SU-DHL-6 (cell line): ENCODE measurements around the gene BCO1.

Experiments
- H2AFZ ChIP-seq: fragments of 200-600 bp; sonication (generic); 2 replicates; pipeline ENCODE4 v1.6.1; 2014; ENCODE audit warnings: low read depth, mild to moderate bottlenecking, moderate library complexity, mixed read lengths, antibody characterized with exemption, low read length; ENCODE audit not compliant: severe bottlenecking
- H3F3A ChIP-seq: fragments of 200-600 bp; shearing (Covaris generic); 2 replicates; pipeline ENCODE4 v1.6.0; 2016; ENCODE audit warnings: antibody characterized with exemption, mild to moderate bottlenecking; ENCODE audit not compliant: insufficient read depth
- H3K27ac ChIP-seq: fragments of 200-600 bp; sonication (generic); 2 replicates; pipeline ENCODE4 v1.5.1; 2016; ENCODE audit warnings: low read depth, mild to moderate bottlenecking, low read length, moderate library complexity, mixed read lengths
- H3K27me3 ChIP-seq: fragments of 200-600 bp; sonication (generic), shearing (Covaris generic); 2 replicates; pipeline ENCODE4 v1.6.0; 2014; ENCODE audit warnings: mild to moderate bottlenecking, low read length
- H3K36me3 ChIP-seq: fragments of 200-600 bp; sonication (generic); 2 replicates; pipeline ENCODE4 v1.6.1; 2014; ENCODE audit warnings: mild to moderate bottlenecking, low read length, mixed read lengths
- H3K4me2 ChIP-seq: fragments of 300-600, 200-600 bp; shearing (Covaris generic), sonication (generic); 2 replicates; pipeline ENCODE4 v1.6.0; 2014; ENCODE audit warnings: low read length, low read depth, mild to moderate bottlenecking; ENCODE audit not compliant: poor library complexity, severe bottlenecking
- H3K4me3 ChIP-seq: fragments of 200-600 bp; sonication (generic); 2 replicates; pipeline ENCODE4 v1.5.1; 2014; ENCODE audit warnings: antibody characterized with exemption, low read length, mild to moderate bottlenecking, mixed read lengths; ENCODE audit not compliant: insufficient read depth, poor library complexity, severe bottlenecking
- H3K79me2 ChIP-seq: fragments of 200-600 bp; sonication (generic); 2 replicates; pipeline ENCODE4 v1.6.1; 2014; ENCODE audit warnings: mild to moderate bottlenecking, low read length, moderate library complexity; ENCODE audit not compliant: insufficient read depth
- H3K9ac ChIP-seq: fragments of 200-600 bp; sonication (generic); 2 replicates; pipeline ENCODE4 v1.7.0; 2014; ENCODE audit warnings: mild to moderate bottlenecking, low read length
- H3K9me2 ChIP-seq: fragments of 200-600 bp; sonication (generic); replicated peaks from 2 replicates; pipeline ENCODE4 v1.6.1; 2014; ENCODE audit warnings: low read length; ENCODE audit not compliant: insufficient read depth
- H3K9me3 ChIP-seq: fragments of 200-600 bp; sonication (generic); 2 replicates; pipeline ENCODE4 v1.6.1; 2014; ENCODE audit warnings: low read length, mixed read lengths; ENCODE audit not compliant: insufficient read depth
- H4K20me1 ChIP-seq: fragments of 200-600 bp; sonication (generic); 2 replicates; pipeline ENCODE4 v1.6.1; 2014; ENCODE audit warnings: low read depth, mild to moderate bottlenecking, antibody characterized with exemption, low read length, moderate library complexity, mixed read lengths
- CTCF ChIP-seq: fragments of 200-600 bp; sonication (generic); IDR thresholded peaks from one replicate; pipeline ENCODE4 v1.5.1; 2017; ENCODE audit warnings: antibody characterized with exemption, mild to moderate bottlenecking, low read length, moderate library complexity; ENCODE audit not compliant: insufficient read depth, poor library complexity, severe bottlenecking
- EZH2phosphoT487 ChIP-seq: fragments of 200-600 bp; sonication (generic), shearing (Covaris generic); conservative IDR thresholded peaks from 2 replicates; pipeline ENCODE4 v1.6.1; 2018; ENCODE audit warnings: mild to moderate bottlenecking, antibody characterized with exemption, low read length, moderate library complexity, mixed read lengths

Gene BCO1

GRCh38 chr16:81254922-81255526 lies 16.5 kb downstream of the BCO1 start:
- Histone ChIP-seq H3K9ac (no peak overlapping the region), H3K79me2 (no peaks in the 10 kb centered on the region), H3K27me3 (no peaks in the 10 kb centered on the region), H3K9me2 (no peaks in the 10 kb centered on the region), H3K9me3 (no peaks in the 10 kb centered on the region), H3K36me3 (no peaks in the 10 kb centered on the region), H3K4me2 (no peak overlapping the region), H4K20me1 (no peaks in the 10 kb centered on the region), H3K27ac (no peak overlapping the region), H2AFZ (no peak overlapping the region), H3K4me3 (no peak overlapping the region), H3F3A (no peaks in the 10 kb centered on the region)
- TF ChIP-seq CTCF (no peak), EZH2phosphoT487 (no peak)

GRCh38 chr16:81259916-81260315 lies 21.4 kb downstream of the BCO1 start:
- H3K4me2 ChIP-seq, result no peak overlapping the region
- H3K27me3 ChIP-seq, result no peaks in the 10 kb centered on the region
- no peaks in the 10 kb centered on the region for H3K79me2 ChIP-seq
- no peak overlapping the region for H3K27ac ChIP-seq
- no peaks in the 10 kb centered on the region for H4K20me1 ChIP-seq
- H3K9me3 ChIP-seq, result no peaks in the 10 kb centered on the region
- TF ChIP-seq EZH2phosphoT487, result no peak
- no peak overlapping the region for H3K4me3 ChIP-seq
- H3K9me2 ChIP-seq, result no peaks in the 10 kb centered on the region
- H2AFZ ChIP-seq, result no peak overlapping the region
- H3K36me3 ChIP-seq, result no peaks in the 10 kb centered on the region
- H3F3A ChIP-seq, result no peaks in the 10 kb centered on the region
- no peak overlapping the region for H3K9ac ChIP-seq

- no peaks in the 10 kb centered on the region for H3K27me3 ChIP-seq
- no peaks in the 10 kb centered on the region for H3K9me2 ChIP-seq
- H3K27ac ChIP-seq, result no peak overlapping the region
- no peaks in the 10 kb centered on the region for H3K36me3 ChIP-seq
- no peaks in the 10 kb centered on the region for H3K9me3 ChIP-seq
- H3K4me2 ChIP-seq, result no peak overlapping the region
- H2AFZ ChIP-seq, result no peak overlapping the region
- TF ChIP-seq EZH2phosphoT487 (no peak), CTCF (peak; percentile 45)
- no peaks in the 10 kb centered on the region for H3K79me2 ChIP-seq
- no peak overlapping the region for H3K4me3 ChIP-seq
- no peaks in the 10 kb centered on the region for H3F3A ChIP-seq
- no peak overlapping the region for H3K9ac ChIP-seq
- H4K20me1 ChIP-seq, result no peaks in the 10 kb centered on the region
These were observed 22.7 kb downstream of the BCO1 start for GRCh38 chr16:81261049-81261648.

- Histone ChIP-seq H3K9me3 (no peaks in the 10 kb centered on the region), H4K20me1 (no peaks in the 10 kb centered on the region), H3F3A (no peaks in the 10 kb centered on the region), H3K79me2 (no peaks in the 10 kb centered on the region), H3K27ac (no peak overlapping the region), H2AFZ (no peak overlapping the region), H3K4me3 (no peak overlapping the region), H3K9ac (no peak overlapping the region), H3K9me2 (no peaks in the 10 kb centered on the region), H3K27me3 (no peaks in the 10 kb centered on the region), H3K36me3 (no peaks in the 10 kb centered on the region), H3K4me2 (no peak overlapping the region)
- TF ChIP-seq CTCF (no peak), EZH2phosphoT487 (no peak)
These were observed 25.2 kb downstream of the BCO1 start for GRCh38 chr16:81263470-81264220.
